ENCODE measurements around the gene CDH15.
"Not testable (repeated sequence)": the region's sequence is repeated elsewhere in the genome, so short reads cannot be mapped to it uniquely, and the experiment has no call there.

The CDH15 gene

DNA sequence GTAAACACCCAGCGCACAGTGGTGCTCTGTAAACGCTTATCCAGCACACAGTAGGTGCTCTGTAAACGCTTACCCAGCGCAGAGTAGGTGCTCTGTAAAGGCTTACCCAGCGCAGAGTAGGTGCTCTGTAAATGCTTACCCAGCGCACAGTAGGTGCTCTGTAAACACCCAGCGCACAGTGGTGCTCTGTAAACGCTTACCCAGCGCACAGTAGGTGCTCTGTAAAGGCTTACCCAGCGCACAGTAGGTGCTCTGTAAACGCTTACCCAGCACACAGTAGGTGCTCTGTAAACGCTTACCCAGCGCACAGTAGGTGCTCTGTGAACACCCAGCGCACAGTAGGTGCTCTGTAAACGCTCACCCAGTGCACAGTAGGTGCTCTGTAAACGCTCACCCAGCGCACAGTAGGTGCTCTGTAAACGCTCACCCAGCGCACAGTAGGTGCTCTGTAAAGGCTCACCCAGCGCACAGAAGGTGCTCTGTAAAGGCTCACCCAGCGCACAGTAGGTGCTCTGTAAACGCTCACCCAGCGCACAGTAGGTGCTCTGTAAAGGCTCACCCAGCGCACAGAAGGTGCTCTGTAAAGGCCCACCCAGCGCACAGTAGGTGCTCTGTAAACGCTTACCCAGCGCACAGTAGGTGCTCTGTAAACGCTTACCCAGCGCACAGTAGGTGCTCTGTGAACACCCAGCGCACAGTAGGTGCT lies 14.5 kb downstream of the CDH15 start:
- H3K27ac ChIP-seq (ENCODE audit: extremely low read depth, low read depth, low read length); POLR2A ChIA-PET; H3K9me3 ChIP-seq (ENCODE audit: control insufficient read depth, insufficient read depth, low read depth, low read length); H3K36me3 ChIP-seq (ENCODE audit: control insufficient read depth in 2 of 2, insufficient read depth in 1 of 2, low read length in 2 of 2); H3K4me3 ChIP-seq (ENCODE audit: low read depth, low read length); H3K4me1 ChIP-seq (ENCODE audit: control insufficient read depth, insufficient read depth, low read length): not testable (repeated sequence)
- CTCF ChIA-PET, result interaction anchor here (0.9 kb wide), 1 partner anchor 9 kb away, joined by 4 read pairs; no protein-coding TSS in a partner anchor
- TF ChIP-seq ZNF423 (tag by site-specific recombination; IDR thresholded peaks at IDR 0.05), result 0 out of 2 replicates have a peak, but pooled peaks have one; percentile 9
- TF ChIP-seq ZSCAN16 (tag by site-specific recombination; IDR thresholded peaks at IDR 0.05), result peak; percentile 92
- TF ChIP-seq, protein P1, sequence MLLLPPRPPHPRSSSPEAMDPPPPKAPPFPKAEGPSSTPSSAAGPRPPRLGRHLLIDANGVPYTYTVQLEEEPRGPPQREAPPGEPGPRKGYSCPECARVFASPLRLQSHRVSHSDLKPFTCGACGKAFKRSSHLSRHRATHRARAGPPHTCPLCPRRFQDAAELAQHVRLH (tag by site-specific recombination; IDR thresholded peaks at IDR 0.05), result 0 out of 2 replicates have a peak, but pooled peaks have one; percentile 28

DNA sequence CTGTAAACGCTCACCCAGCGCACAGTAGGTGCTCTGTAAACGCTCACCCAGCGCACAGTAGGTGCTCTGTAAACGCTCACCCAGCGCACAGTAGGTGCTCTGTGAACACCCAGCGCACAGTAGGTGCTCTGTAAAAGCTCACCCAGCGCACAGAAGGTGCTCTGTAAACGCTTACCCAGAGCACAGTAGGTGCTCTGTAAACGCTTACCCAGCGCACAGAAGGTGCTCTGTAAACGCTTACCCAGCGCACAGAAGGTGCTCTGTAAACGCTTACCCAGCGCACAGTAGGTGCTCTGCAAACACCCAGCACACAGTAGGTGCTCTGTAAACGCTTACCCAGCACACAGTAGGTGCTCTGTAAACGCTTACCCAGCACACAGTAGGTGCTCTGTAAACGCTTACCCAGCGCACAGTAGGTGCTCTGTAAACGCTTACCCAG lies 15.1 kb downstream of the CDH15 start:
- H3K9me3 ChIP-seq (ENCODE audit: control insufficient read depth, insufficient read depth, low read depth, low read length); CTCF ChIA-PET; POLR2A ChIA-PET; H3K4me1 ChIP-seq (ENCODE audit: control insufficient read depth, insufficient read depth, low read length); H3K27ac ChIP-seq (ENCODE audit: extremely low read depth, low read depth, low read length); H3K4me3 ChIP-seq (ENCODE audit: low read depth, low read length); H3K36me3 ChIP-seq (ENCODE audit: control insufficient read depth in 2 of 2, insufficient read depth in 1 of 2, low read length in 2 of 2): not testable (repeated sequence)
- TF ChIP-seq ZNF792 (tag by site-specific recombination; IDR thresholded peaks at IDR 0.05), result peak; percentile 92; the same call in 1 of the 2 replicates
- peak; percentile 100 for TF ChIP-seq ZSCAN16 (tag by site-specific recombination; IDR thresholded peaks at IDR 0.05)

DNA sequence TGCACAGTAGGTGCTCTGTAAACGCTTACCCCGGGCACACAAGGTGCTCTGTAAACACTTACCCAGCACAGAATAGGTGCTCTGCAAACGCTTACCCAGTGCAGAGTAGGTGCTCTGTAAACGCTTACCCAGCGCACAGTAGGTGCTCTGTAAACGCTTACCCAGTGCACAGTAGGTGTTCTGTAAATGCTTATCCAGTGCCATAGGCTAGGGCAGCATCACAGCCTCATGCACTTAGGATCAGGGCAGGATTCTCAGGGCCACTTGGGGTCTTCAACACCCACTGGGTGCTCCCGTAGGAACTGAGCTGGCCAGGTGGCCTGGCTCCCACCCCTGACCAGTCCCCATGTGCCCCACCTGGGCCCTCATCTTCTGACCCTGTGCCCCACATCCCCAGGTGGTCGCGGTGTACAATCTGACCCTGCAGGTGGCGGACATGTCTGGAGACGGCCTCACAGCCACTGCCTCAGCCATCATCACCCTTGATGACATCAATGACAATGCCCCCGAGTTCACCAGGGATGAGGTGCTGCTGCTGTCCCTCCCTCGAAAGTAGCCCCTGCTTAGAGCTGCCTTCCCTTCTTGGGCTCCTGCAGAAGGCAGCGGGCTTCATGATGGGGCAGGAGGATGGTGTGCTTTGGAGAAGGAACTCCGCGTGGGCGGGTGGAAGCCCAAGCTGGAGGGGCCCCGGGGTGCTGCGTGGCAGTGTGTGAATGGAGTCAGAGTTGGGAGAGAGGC lies 15.7 kb downstream of the CDH15 start:
- ChIA-PET POLR2A (no interaction called here), CTCF (no interaction called here)
- no peak overlapping the region for H3K27ac ChIP-seq (ENCODE audit: extremely low read depth, low read depth, low read length)
- TF ChIP-seq OVOL3 (tag by site-specific recombination; IDR thresholded peaks at IDR 0.05), result no peak
- no peak for TF ChIP-seq SP3 (tag by site-specific recombination; IDR thresholded peaks at IDR 0.05)
- no peak for TF ChIP-seq ZNF510 (tag by site-specific recombination; IDR thresholded peaks at IDR 0.05; ENCODE audit: insufficient replicate concordance)
- TF ChIP-seq ZFHX2 (tag by site-specific recombination; conservative IDR thresholded peaks at IDR 0.05), result peak; percentile 66
- TF ChIP-seq, protein P2, sequence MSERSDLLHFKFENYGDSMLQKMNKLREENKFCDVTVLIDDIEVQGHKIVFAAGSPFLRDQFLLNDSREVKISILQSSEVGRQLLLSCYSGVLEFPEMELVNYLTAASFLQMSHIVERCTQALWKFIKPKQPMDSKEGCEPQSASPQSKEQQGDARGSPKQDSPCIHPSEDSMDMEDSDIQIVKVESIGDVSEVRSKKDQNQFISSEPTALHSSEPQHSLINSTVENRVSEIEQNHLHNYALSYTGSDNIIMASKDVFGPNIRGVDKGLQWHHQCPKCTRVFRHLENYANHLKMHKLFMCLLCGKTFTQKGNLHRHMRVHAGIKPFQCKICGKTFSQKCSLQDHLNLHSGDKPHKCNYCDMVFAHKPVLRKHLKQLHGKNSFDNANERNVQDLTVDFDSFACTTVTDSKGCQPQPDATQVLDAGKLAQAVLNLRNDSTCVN (tag by site-specific recombination; optimal IDR thresholded peaks at IDR 0.05), result no peak
- no peak for TF ChIP-seq ZNF416 (tag by site-specific recombination; IDR thresholded peaks at IDR 0.05)
- TF ChIP-seq, protein P3, sequence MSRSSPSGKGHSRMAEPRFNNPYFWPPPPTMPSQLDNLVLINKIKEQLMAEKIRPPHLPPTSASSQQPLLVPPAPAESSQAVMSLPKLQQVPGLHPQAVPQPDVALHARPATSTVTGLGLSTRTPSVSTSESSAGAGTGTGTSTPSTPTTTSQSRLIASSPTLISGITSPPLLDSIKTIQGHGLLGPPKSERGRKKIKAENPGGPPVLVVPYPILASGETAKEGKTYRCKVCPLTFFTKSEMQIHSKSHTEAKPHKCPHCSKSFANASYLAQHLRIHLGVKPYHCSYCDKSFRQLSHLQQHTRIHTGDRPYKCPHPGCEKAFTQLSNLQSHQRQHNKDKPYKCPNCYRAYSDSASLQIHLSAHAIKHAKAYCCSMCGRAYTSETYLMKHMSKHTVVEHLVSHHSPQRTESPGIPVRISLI (tag by site-specific recombination; IDR thresholded peaks at IDR 0.05), result no peak
- TF ChIP-seq ZNF16 (tag by site-specific recombination; IDR thresholded peaks at IDR 0.05; ENCODE audit: low read depth), result no peak
- TF ChIP-seq, protein P4, sequence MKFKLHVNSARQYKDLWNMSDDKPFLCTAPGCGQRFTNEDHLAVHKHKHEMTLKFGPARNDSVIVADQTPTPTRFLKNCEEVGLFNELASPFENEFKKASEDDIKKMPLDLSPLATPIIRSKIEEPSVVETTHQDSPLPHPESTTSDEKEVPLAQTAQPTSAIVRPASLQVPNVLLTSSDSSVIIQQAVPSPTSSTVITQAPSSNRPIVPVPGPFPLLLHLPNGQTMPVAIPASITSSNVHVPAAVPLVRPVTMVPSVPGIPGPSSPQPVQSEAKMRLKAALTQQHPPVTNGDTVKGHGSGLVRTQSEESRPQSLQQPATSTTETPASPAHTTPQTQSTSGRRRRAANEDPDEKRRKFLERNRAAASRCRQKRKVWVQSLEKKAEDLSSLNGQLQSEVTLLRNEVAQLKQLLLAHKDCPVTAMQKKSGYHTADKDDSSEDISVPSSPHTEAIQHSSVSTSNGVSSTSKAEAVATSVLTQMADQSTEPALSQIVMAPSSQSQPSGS (tag by site-specific recombination; IDR thresholded peaks at IDR 0.05; ENCODE audit: low read depth), result no peak
- TF ChIP-seq, protein P5, sequence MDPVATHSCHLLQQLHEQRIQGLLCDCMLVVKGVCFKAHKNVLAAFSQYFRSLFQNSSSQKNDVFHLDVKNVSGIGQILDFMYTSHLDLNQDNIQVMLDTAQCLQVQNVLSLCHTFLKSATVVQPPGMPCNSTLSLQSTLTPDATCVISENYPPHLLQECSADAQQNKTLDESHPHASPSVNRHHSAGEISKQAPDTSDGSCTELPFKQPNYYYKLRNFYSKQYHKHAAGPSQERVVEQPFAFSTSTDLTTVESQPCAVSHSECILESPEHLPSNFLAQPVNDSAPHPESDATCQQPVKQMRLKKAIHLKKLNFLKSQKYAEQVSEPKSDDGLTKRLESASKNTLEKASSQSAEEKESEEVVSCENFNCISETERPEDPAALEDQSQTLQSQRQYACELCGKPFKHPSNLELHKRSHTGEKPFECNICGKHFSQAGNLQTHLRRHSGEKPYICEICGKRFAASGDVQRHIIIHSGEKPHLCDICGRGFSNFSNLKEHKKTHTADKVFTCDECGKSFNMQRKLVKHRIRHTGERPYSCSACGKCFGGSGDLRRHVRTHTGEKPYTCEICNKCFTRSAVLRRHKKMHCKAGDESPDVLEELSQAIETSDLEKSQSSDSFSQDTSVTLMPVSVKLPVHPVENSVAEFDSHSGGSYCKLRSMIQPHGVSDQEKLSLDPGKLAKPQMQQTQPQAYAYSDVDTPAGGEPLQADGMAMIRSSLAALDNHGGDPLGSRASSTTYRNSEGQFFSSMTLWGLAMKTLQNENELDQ (tag by site-specific recombination; IDR thresholded peaks at IDR 0.05; ENCODE audit: low read depth), result no peak
- TF ChIP-seq ZNF248 (tag by site-specific recombination; IDR thresholded peaks at IDR 0.05), result no peak
- TF ChIP-seq ZNF112 (tag by site-specific recombination; IDR thresholded peaks at IDR 0.05), result no peak
- TF ChIP-seq ZNF214 (tag by site-specific recombination; IDR thresholded peaks at IDR 0.05; ENCODE audit: borderline replicate concordance), result no peak
- no peak for TF ChIP-seq ZNF174 (tag by site-specific recombination; IDR thresholded peaks at IDR 0.05)
- TF ChIP-seq IKZF3 (tag by site-specific recombination; IDR thresholded peaks at IDR 0.05), result no peak
- no peak for TF ChIP-seq KLF9 (tag by site-specific recombination; IDR thresholded peaks at IDR 0.05; ENCODE audit: low read depth)
- no peak for TF ChIP-seq ZNF24 (tag by site-specific recombination; IDR thresholded peaks at IDR 0.05)
- no peak for TF ChIP-seq ZNF76 (tag by site-specific recombination; IDR thresholded peaks at IDR 0.05; ENCODE audit: borderline replicate concordance, low read depth)
- no peak for TF ChIP-seq ZNF114 (tag by site-specific recombination; IDR thresholded peaks at IDR 0.05)
- no peak for TF ChIP-seq ZBTB7A (tag by site-specific recombination; IDR thresholded peaks at IDR 0.05; ENCODE audit: low read depth)

More for the DNA sequence above, 15.7 kb downstream of the CDH15 start:
- H3K4me1 ChIP-seq (ENCODE audit: control insufficient read depth, insufficient read depth, low read length), result no peaks in the 10 kb centered on the region
- no peaks in the 10 kb centered on the region for H3K36me3 ChIP-seq (ENCODE audit: control insufficient read depth in 2 of 2, insufficient read depth in 1 of 2, low read length in 2 of 2)
- H3K4me3 ChIP-seq (ENCODE audit: low read depth, low read length), result no peak overlapping the region
- no peaks in the 10 kb centered on the region for H3K9me3 ChIP-seq (ENCODE audit: control insufficient read depth, insufficient read depth, low read depth, low read length)
